ENCODE results near the gene FIGLA. TPM values are rescaled to one million over a fixed set of nuclear protein-coding genes. Genes with fewer than 3 reads are reported as not detected.

FIGLA gene
- total and polyA plus RNA-seq, 2 experiments from 2014 or later, result not detected

DNA sequence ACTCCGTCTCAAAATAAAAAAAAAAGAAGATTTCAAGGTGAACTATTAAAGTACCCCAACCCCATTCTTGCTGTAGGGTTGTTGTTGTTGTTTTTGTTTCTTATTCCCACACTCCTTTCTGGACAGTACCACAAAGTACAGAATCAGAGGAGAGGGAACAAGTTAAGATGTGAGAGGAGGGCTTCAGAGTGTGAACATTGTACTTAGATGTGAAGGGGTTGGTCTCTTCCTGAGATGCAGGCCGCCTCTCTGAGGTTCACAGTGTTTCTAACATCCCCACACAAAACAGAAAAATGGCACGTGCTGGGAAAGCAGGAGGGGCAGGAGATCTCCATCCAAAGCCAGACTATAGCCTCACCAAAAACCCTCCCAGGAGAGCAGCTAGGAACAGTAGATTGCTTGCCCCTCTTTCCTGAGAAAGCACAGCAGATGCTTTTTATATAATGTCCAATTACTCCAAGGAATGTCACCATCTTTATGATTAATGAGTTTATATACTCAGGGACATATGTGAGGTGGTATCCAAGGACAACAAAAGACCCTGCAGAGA, 45.1 kb downstream of the FIGLA start (continued):
- TF ChIP-seq CTCF (conservative IDR thresholded peaks at IDR 0.05; ENCODE audit: low read depth in 2 of 2) (no peak), STAT1 (IDR thresholded peaks at IDR 0.05; ENCODE audit: unreplicated experiment) (no peak), ZNF462 (CRISPR knock-in tag; IDR thresholded peaks at IDR 0.05) (no peak), NANOG (IDR thresholded peaks at IDR 0.05; ENCODE audit: borderline replicate concordance) (no peak), POLR2AphosphoS5 (IDR thresholded peaks at IDR 0.05; ENCODE audit: low read depth) (no peak)

DNA sequence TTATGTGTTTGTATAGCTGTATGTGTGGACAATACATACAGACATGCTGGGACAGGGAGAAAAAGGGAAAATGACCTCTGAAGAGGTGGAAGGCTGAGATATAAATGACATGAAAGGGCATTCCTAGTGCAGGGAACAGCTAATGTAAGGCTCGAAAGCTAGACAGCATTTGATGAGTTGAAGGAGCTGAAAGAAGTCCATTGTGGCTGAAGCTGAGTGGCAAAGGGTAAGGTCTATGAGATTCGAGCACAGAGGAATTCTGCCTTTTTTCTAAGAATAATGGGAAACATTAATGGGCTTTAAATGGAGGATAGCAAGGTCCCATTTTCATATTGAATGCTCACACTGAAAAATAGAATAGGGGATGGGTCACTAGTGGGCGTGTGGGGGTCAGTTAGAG, 46.0 kb downstream of the FIGLA start:
- Histone ChIP-seq H2AFZ (no peak overlapping the region), H4K20me1 (replicated peaks; ENCODE audit: insufficient read depth) (peaks cover 87% of the 10 kb centered on the region), H3K36me3 (ENCODE audit: insufficient read depth) (no peaks in the 10 kb centered on the region), H3K79me2 (replicated peaks; ENCODE audit: insufficient read depth) (peaks cover 100% of the 10 kb centered on the region), H3K9me2 (ENCODE audit: insufficient read depth) (no peaks in the 10 kb centered on the region), H3K27ac (ENCODE audit: low read depth) (no peak overlapping the region), H3K27me3 (ENCODE audit: insufficient read depth) (no peaks in the 10 kb centered on the region), H3F3A (replicated peaks; ENCODE audit: low read depth) (no peaks in the 10 kb centered on the region; the same call in 1 of the 2 replicates), H3K4me2 (no peak overlapping the region), H3K4me3 (no peak overlapping the region), H3K4me1 (ENCODE audit: insufficient read depth) (peaks cover 60% of the 10 kb centered on the region)
- H3K9me3 Mint-ChIP-seq, result no peaks in the 10 kb centered on the region
- no peak for ATAC-seq
- H3K27ac Mint-ChIP-seq, result peak overlapping the region; percentile 28; the same call in 1 of the 2 replicates
- peaks cover 20% of the 10 kb centered on the region for H3K36me3 Mint-ChIP-seq (ENCODE audit: low read depth)
- peaks cover 62% of the 10 kb centered on the region for H3K4me1 Mint-ChIP-seq
- H3K27me3 Mint-ChIP-seq (ENCODE audit: insufficient read depth, low read depth, poor library complexity), result no peaks in the 10 kb centered on the region
- no peak for DNase-seq (ENCODE audit: low spot score)
- no peak overlapping the region for H3K4me3 Mint-ChIP-seq
- TF ChIP-seq CTCF (conservative IDR thresholded peaks at IDR 0.05; ENCODE audit: low read depth in 2 of 2) (no peak), ZNF114 (CRISPR knock-in tag; IDR thresholded peaks at IDR 0.05) (no peak), CREB1 (CRISPR knock-in tag; IDR thresholded peaks at IDR 0.05; ENCODE audit: low read depth) (no peak), REST (IDR thresholded peaks at IDR 0.05; ENCODE audit: unreplicated experiment) (no peak), NANOG (IDR thresholded peaks at IDR 0.05; ENCODE audit: borderline replicate concordance) (no peak), JUNB (IDR thresholded peaks at IDR 0.05; ENCODE audit: unreplicated experiment) (no peak), ZNF331 (CRISPR knock-in tag; IDR thresholded peaks at IDR 0.05; ENCODE audit: low read depth) (no peak), EZH2 (IDR thresholded peaks at IDR 0.05; ENCODE audit: low read depth, unreplicated experiment) (no peak), STAT1 (IDR thresholded peaks at IDR 0.05; ENCODE audit: unreplicated experiment) (no peak), POLR2AphosphoS5 (IDR thresholded peaks at IDR 0.05; ENCODE audit: low read depth) (no peak)

Data from GM23338 (cell line).